CD4-positive, alpha-beta memory T cell (primary cell): ENCODE results near the gene ITPK1. TPM values are rescaled to one million over a fixed set of nuclear protein-coding genes. Genes with fewer than 3 reads are reported as not detected.

Experiments
- CTCF ChIA-PET: fragments of 350-600 bp; sonication (Branson Sonifier 250); formaldehyde crosslinking; loops from one replicate; lab custom pipeline; 2021; ENCODE audit warnings: inconsistent platforms; ENCODE audit not compliant: partially characterized antibody; lab: Charles Lee
- POLR2A ChIA-PET: fragments of 350-600 bp; sonication (Branson Sonifier 250); formaldehyde crosslinking; loops from one replicate; lab custom pipeline; 2021; ENCODE audit not compliant: partially characterized antibody; lab: Charles Lee
- DNase-seq, 5 donors: peaks; one replicate each; pipeline versions ENCODE4 v3.0.0 to v3.0.0-alpha.2; 2020 to 2022; ENCODE audit warnings: mixed read lengths in 1 of 5
- H3K27ac ChIP-seq: one replicate; pipeline ENCODE4 v1.7.0; 2013; ENCODE audit warnings: low read depth, low read length
- H3K27me3 ChIP-seq: 2 replicates; pipeline ENCODE4 v1.7.0; 2013; ENCODE audit warnings: mild to moderate bottlenecking, low read length, moderate library complexity; ENCODE audit not compliant: insufficient read depth
- H3K36me3 ChIP-seq: 2 replicates; pipeline ENCODE4 v1.7.0; 2013; ENCODE audit warnings: mild to moderate bottlenecking, low read length, moderate library complexity; ENCODE audit not compliant: insufficient read depth
- H3K4me1 ChIP-seq: 2 replicates; pipeline ENCODE4 v1.7.0; 2013; ENCODE audit warnings: mild to moderate bottlenecking, low read length, moderate library complexity; ENCODE audit not compliant: insufficient read depth
- H3K4me3 ChIP-seq, 2 donors: one replicate each; pipeline ENCODE4 v1.7.0; 2013; ENCODE audit warnings: low read length in 2 of 2, mild to moderate bottlenecking in 1 of 2
- H3K9me3 ChIP-seq, 2 donors: one replicate each; pipeline ENCODE4 v1.7.0; 2013; ENCODE audit warnings: low read length in 2 of 2, control low read depth in 1 of 2; ENCODE audit not compliant: control insufficient read depth in 1 of 2
- H3K27ac Mint-ChIP-seq, 7 donors: one replicate each; pipeline ENCODE4 v1.8.0; 2020 to 2021; ENCODE audit warnings: mixed read lengths in 7 of 7, mild to moderate bottlenecking in 6 of 7, inconsistent platforms in 3 of 7, moderate library complexity in 3 of 7
- H3K27me3 Mint-ChIP-seq, 2 donors: one replicate each; pipeline ENCODE4 v1.8.0; 2020 to 2021; ENCODE audit warnings: mixed read lengths in 2 of 2
- H3K36me3 Mint-ChIP-seq, 2 donors: one replicate each; pipeline ENCODE4 v1.8.0; 2020 to 2021; ENCODE audit warnings: mixed read lengths in 2 of 2, inconsistent platforms in 1 of 2, mild to moderate bottlenecking in 1 of 2
- H3K4me1 Mint-ChIP-seq, 4 donors: one replicate each; pipeline ENCODE4 v1.8.0; 2020 to 2021; ENCODE audit warnings: mixed read lengths in 4 of 4, mild to moderate bottlenecking in 1 of 4
- H3K4me3 Mint-ChIP-seq, 8 donors: one replicate each; pipeline ENCODE4 v1.8.0; 2020 to 2021; ENCODE audit warnings: mixed read lengths in 8 of 8, mild to moderate bottlenecking in 7 of 8, moderate library complexity in 6 of 8, inconsistent platforms in 3 of 8
- H3K9me3 Mint-ChIP-seq, 8 donors: one replicate each; pipeline ENCODE4 v1.8.0; 2020 to 2021; ENCODE audit warnings: mixed read lengths in 8 of 8, mild to moderate bottlenecking in 5 of 8, inconsistent platforms in 3 of 8, moderate library complexity in 1 of 8
- intact Hi-C: fragments of 100-400 bp; cut with micrococcal nuclease; formaldehyde crosslinking; loops from one replicate; pipeline ENCODE4 v1.15.1; 2023
- polyA plus RNA-seq, 2 donors: library from polyadenylated mRNA; unstranded; fragments of 300-500 nt; fragmentation: Illumina TruSeq; gene quantifications; one replicate each; pipeline ENCODE4 v1.2.3, GENCODE V29; 2021
- total RNA-seq, 2 experiments: library from RNA; stranded (reverse); gene quantifications; one replicate each; pipeline ENCODE4 v1.2.3, GENCODE V29; 2021

Gene ITPK1
- total and polyA plus RNA-seq, 4 experiments from 2014 or later: 12.5 to 30.0 (median 26.9) TPM

DNA sequence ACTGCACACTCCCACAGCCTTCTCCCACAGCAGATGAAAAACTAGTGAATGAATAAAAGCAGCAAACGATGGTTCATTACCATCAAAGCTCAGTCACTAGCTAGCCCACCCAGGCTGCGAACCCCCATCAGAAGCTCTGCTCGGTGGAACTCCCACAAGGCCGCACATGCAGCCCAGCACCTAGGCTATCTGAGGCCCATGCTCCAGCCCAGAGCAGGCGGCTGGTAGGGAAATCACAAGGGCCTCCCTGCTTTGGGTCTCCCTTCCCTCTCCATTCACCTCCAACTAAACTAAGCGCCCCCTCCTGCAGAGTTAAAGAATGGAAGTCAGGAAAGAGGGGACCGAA lies 69.0 kb downstream of the ITPK1 start:
- Mint-ChIP-seq H3K36me3 (peaks cover 6 to 16% of the 10 kb centered on the region in 2 donors), H3K4me1 (peaks cover 8 to 15% (median 14%) of the 10 kb centered on the region in 4 donors), H3K27ac (no peak overlapping the region), H3K4me3 (no peak overlapping the region), H3K27me3 (no peaks in the 10 kb centered on the region), H3K9me3 (no peaks in the 10 kb centered on the region)
- no peak overlapping the region for H3K27ac ChIP-seq
- H3K4me1 ChIP-seq: peaks cover 5% of the 10 kb centered on the region
- CTCF ChIA-PET: interaction anchor here (1.5 kb wide), 1 partner anchor 14 kb away, joined by 3 read pairs; no protein-coding TSS in a partner anchor
- no peaks in the 10 kb centered on the region for H3K27me3 ChIP-seq
- intact Hi-C loops: no loop called here
- no peak overlapping the region for H3K4me3 ChIP-seq
- POLR2A ChIA-PET: no interaction called here
- no peak for DNase-seq
- H3K36me3 ChIP-seq: no peaks in the 10 kb centered on the region
- H3K9me3 ChIP-seq: no peaks in the 10 kb centered on the region

DNA sequence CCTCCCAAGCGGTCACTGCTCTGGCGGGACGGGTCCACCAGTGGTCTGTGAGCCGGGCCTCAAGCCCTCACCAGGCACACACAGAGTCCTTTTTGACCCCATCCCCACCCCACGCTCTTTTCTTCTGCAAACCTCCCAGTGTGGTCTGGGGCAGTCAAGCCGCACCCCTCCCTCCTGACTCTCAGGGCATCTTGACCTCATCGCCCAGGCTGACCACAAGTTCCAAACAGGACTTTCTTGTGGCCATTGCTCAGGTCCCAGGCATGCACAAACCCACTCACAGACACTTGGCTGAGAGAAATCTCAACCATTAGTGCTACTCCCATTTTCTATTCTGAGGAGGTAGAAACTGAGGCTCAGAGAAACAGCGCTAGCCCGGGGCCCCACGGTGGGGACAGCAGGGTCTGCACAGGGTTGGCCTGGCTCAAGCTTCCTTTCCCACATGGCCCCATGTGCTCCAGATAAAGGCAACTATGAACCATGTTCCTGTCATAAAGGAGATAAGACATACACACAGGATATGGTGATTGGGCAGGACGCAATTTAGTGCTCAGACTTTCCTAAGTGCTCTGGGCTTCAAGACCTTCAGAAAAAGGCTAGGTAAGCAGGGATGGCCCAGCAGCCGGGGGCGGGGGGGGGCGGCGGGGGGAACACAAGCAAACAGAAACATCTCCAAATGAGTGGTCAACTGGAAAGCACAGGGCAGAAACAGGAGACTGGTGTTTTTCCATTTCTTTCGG lies 69.6 kb downstream of the ITPK1 start:
- H3K9me3 Mint-ChIP-seq: no peaks in the 10 kb centered on the region
- CTCF ChIA-PET: interaction anchor here (1.5 kb wide), 1 partner anchor 14 kb away, joined by 3 read pairs; no protein-coding TSS in a partner anchor
- peaks cover 6 to 15% of the 10 kb centered on the region in 2 donors for H3K36me3 Mint-ChIP-seq
- no peaks in the 10 kb centered on the region for H3K27me3 Mint-ChIP-seq
- peak overlapping the region in 4 of 7 donors; percentile 21 to 73 (median 45) for H3K27ac Mint-ChIP-seq
- peaks cover 10 to 15% (median 14%) of the 10 kb centered on the region in 4 donors for H3K4me1 Mint-ChIP-seq
- H3K4me1 ChIP-seq: peaks cover 5% of the 10 kb centered on the region
- intact Hi-C loops: no loop called here
- H3K27me3 ChIP-seq: no peaks in the 10 kb centered on the region
- POLR2A ChIA-PET: no interaction called here
- no peak overlapping the region for H3K4me3 ChIP-seq
- H3K9me3 ChIP-seq: no peaks in the 10 kb centered on the region
- no peak overlapping the region for H3K27ac ChIP-seq
- no peak overlapping the region for H3K4me3 Mint-ChIP-seq
- DNase-seq: no peak
- no peaks in the 10 kb centered on the region for H3K36me3 ChIP-seq

DNA sequence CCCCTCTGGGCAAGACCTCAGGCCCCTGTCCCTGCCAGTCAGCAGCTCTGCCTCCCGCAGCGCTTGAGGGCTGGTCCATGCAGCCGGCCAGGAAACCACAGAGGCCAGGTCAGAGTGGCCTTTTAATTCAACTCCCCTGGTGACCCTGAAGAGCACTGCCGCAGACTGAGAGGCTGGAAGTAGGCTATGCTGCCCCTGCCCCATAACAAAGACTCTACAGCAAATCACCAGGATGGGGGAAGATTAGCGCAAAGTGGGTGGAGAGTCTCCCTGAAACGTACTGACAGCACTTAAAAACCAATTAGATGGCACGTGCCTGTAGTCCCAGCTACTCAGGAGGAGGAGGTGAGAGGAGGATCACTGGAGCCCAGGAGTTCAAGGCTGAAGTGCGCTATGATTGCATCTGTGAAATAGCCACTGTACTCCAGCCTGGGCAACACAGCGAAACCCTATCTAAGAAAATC lies 70.5 kb downstream of the ITPK1 start:
- H3K27me3 Mint-ChIP-seq: no peaks in the 10 kb centered on the region

DNA sequence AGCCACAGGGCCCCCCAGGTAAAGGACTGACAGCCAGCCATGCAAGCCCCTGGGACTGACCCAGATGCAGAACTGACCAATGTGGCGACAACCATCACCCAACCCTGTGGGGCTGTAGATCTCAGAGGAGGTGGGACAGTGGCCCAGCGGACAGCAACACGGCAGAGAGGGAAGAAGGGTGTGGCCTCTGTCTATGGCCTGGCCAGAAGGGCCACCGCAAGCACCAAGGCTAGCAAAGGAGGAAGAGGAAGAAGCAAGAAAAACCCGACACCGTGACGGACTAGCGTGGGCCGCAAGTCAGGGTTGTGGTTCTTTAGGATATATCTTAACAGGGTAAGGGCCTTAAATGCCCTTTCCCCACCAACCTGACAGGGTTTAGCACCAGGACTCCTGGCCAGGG lies 71.2 kb downstream of the ITPK1 start:
- Mint-ChIP-seq H3K27me3 (no peaks in the 10 kb centered on the region), H3K27ac (peak overlapping the region in 2 of 7 donors; percentile 37 to 57)

More for the DNA sequence above, 70.5 kb downstream of the ITPK1 start:
- Histone ChIP-seq H3K4me1 (peaks cover 5% of the 10 kb centered on the region), H3K36me3 (no peaks in the 10 kb centered on the region), H3K27me3 (no peaks in the 10 kb centered on the region), H3K9me3 (no peaks in the 10 kb centered on the region), H3K27ac (no peak overlapping the region), H3K4me3 (no peak overlapping the region)
- Mint-ChIP-seq H3K36me3 (peaks cover 6 to 13% of the 10 kb centered on the region in 2 donors), H3K27ac (peak overlapping the region in 1 of 7 donors; percentile 22), H3K9me3 (no peaks in the 10 kb centered on the region), H3K4me3 (no peak overlapping the region), H3K4me1 (peaks cover 10 to 17% (median 16%) of the 10 kb centered on the region in 4 donors)
- no peak for DNase-seq
- intact Hi-C loops: no loop called here
- POLR2A ChIA-PET: no interaction called here
- CTCF ChIA-PET: no interaction called here

DNA sequence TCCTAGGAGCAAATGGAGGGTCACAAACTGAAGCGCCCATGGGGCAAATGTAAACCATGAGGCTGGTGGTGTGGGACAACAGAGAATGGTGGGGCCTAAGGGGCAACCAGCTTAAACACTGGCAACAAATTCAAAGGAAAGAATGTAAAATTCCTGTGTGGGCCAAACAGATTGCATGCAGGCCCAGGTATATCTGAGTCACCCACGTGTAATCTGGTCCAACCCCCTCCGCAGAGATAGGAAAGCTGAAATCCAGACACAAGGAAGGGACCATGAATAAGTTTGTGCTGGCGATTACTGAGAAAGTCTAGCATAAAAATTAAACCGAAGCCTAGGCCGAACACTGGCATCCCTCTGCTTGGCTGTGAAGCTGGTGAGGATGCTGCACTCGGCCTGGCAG lies 71.6 kb downstream of the ITPK1 start:
- Mint-ChIP-seq H3K36me3 (peaks cover 6 to 8% of the 10 kb centered on the region in 2 donors), H3K4me3 (no peak overlapping the region), H3K4me1 (peaks cover 10 to 24% (median 17%) of the 10 kb centered on the region in 4 donors), H3K27me3 (no peaks in the 10 kb centered on the region), H3K27ac (peak overlapping the region in 2 of 7 donors; percentile 17 to 70), H3K9me3 (no peaks in the 10 kb centered on the region)
- H3K27ac ChIP-seq: no peak overlapping the region
- CTCF ChIA-PET: no interaction called here
- no peaks in the 10 kb centered on the region for H3K27me3 ChIP-seq
- no peak overlapping the region for H3K4me3 ChIP-seq
- POLR2A ChIA-PET: no interaction called here
- no peaks in the 10 kb centered on the region for H3K9me3 ChIP-seq
- no peaks in the 10 kb centered on the region for H3K36me3 ChIP-seq
- intact Hi-C loops: no loop called here
- DNase-seq: no peak
- H3K4me1 ChIP-seq: peaks cover 5% of the 10 kb centered on the region

More for the DNA sequence above, 71.2 kb downstream of the ITPK1 start:
- no peak for DNase-seq
- Histone ChIP-seq H3K4me3 (no peak overlapping the region), H3K4me1 (peaks cover 5% of the 10 kb centered on the region), H3K36me3 (no peaks in the 10 kb centered on the region), H3K9me3 (no peaks in the 10 kb centered on the region), H3K27ac (no peak overlapping the region), H3K27me3 (no peaks in the 10 kb centered on the region)
- H3K9me3 Mint-ChIP-seq: no peaks in the 10 kb centered on the region
- peaks cover 10 to 21% (median 16%) of the 10 kb centered on the region in 4 donors for H3K4me1 Mint-ChIP-seq
- H3K36me3 Mint-ChIP-seq: peaks cover 6 to 13% of the 10 kb centered on the region in 2 donors
- H3K4me3 Mint-ChIP-seq: no peak overlapping the region
- CTCF ChIA-PET: no interaction called here
- intact Hi-C loops: no loop called here
- POLR2A ChIA-PET: no interaction called here

DNA sequence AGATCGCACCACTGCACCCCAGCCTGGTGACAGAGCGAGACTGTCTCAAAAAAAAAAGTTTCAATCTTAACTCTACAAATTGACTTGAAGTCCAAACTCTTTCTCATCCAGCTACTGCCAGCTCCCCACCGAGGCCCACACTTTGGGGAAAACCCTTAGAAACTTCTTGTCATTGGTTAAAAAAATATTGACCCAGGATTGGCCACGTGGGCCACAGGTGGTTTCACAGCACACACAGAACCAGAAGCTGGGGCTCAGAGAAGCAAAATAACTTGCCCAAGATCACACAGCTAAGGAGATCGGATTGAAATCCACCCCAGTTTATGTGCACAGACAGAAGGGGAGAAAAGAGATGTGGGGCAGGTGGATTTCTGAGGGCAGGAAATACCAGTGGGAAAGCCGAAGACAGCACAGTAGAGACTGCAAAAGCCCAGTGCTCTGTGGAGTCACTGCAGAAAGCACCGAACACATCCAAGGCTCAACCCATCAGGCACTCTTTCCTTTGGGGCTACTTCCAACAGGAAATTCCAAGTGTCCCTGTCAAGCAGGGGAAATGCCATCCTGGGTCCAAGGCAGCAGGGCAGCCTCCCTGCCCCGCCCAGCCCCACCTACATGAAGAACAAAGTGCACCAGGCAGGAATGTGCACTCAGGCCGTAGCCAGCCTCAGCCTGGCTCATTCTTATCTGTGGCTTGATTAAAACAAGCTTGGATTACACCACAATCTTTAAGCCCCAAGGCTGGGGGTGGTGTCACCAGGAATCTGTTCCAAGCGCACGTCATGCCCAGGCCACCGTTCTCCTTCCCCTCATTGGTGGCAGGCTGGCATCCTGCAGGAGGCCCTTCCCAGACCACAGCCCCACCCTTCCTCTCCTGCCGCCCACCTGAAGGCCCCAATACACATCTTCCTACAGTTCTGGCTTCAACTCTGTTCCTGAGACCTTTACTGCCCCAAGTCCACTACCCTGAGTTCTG lies 72.5 kb downstream of the ITPK1 start:
- no peaks in the 10 kb centered on the region for H3K9me3 Mint-ChIP-seq
- no peak overlapping the region for H3K4me3 Mint-ChIP-seq
- Histone ChIP-seq H3K4me1 (peaks cover 5% of the 10 kb centered on the region), H3K9me3 (no peaks in the 10 kb centered on the region), H3K4me3 (no peak overlapping the region), H3K27ac (no peak overlapping the region), H3K36me3 (no peaks in the 10 kb centered on the region), H3K27me3 (no peaks in the 10 kb centered on the region)
- no peaks in the 10 kb centered on the region for H3K27me3 Mint-ChIP-seq
- intact Hi-C loops: no loop called here
- peak overlapping the region in 3 of 7 donors; percentile 54 to 65 (median 64) for H3K27ac Mint-ChIP-seq
- POLR2A ChIA-PET: no interaction called here
- H3K4me1 Mint-ChIP-seq: peaks cover 10 to 28% (median 20%) of the 10 kb centered on the region in 4 donors
- H3K36me3 Mint-ChIP-seq: peaks cover 6 to 7% of the 10 kb centered on the region in 2 donors
- no peak for DNase-seq
- CTCF ChIA-PET: no interaction called here

DNA sequence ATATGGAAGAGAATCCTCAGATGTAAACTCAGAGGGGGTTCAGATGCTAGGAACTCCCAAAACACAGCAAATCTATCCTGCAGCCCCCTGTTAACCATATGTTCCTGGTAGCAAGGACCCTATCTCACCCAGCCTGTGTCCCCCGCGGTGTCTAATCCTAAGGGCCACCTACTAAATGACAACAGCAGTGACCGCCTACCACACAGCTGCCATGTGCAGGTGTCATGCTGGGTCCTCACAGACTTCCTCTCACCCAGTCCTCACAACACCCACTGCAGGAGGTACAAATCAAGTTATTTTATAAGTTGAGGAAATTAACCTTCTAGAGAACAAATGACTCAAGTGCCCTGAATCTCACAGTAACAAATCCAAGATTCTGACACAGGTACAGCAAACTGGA lies 73.9 kb downstream of the ITPK1 start:
- H3K4me1 Mint-ChIP-seq: peaks cover 11 to 30% (median 24%) of the 10 kb centered on the region in 4 donors
- Histone ChIP-seq H3K27ac (no peak overlapping the region), H3K4me1 (peaks cover 5% of the 10 kb centered on the region), H3K4me3 (no peak overlapping the region), H3K36me3 (no peaks in the 10 kb centered on the region), H3K27me3 (no peaks in the 10 kb centered on the region), H3K9me3 (no peaks in the 10 kb centered on the region)
- no peak for DNase-seq
- H3K27me3 Mint-ChIP-seq: no peaks in the 10 kb centered on the region
- H3K4me3 Mint-ChIP-seq: no peak overlapping the region
- intact Hi-C loops: no loop called here
- ChIA-PET CTCF (no interaction called here), POLR2A (no interaction called here)
- peaks cover 0 to 5% of the 10 kb centered on the region in 2 donors for H3K36me3 Mint-ChIP-seq
- no peaks in the 10 kb centered on the region for H3K9me3 Mint-ChIP-seq
- peak overlapping the region in 3 of 7 donors; percentile 16 to 83 (median 53) for H3K27ac Mint-ChIP-seq
